ENCODE data around the gene SMKR1. TPM values are rescaled to one million over a fixed set of nuclear protein-coding genes. Genes with fewer than 3 reads are reported as not detected.

Gene SMKR1
- total and polyA plus RNA-seq, 2 of the 8 experiments (the other 6 are each of a cell fraction or from before 2014, with no cell fraction given) = 0.39 to 1.6 TPM

DNA sequence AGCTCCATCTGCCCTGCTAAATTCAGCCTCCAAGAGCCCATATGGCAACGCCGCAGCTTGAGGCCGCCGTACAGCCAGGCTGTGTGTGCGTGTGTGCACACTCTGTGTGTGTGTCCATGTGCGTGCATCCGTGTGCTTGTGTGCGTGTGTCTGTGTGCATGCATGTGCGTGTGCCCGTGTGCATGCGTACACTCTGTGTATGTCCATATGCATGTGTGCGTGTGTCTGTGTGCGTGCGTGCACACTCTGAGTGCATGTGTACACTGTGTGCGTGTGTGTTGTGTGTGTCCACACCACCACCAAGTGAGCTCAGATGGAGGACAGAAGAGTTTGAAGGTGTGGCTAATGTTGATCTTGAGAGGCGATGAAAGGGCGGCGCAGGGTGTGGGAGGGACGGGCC, 30.0 kb downstream of the SMKR1 start (continued):
- no peak for TF ChIP-seq CBX8 (IDR thresholded peaks at IDR 0.05; ENCODE audit: borderline replicate concordance, low read depth, low read length)
- TF ChIP-seq, protein P1, sequence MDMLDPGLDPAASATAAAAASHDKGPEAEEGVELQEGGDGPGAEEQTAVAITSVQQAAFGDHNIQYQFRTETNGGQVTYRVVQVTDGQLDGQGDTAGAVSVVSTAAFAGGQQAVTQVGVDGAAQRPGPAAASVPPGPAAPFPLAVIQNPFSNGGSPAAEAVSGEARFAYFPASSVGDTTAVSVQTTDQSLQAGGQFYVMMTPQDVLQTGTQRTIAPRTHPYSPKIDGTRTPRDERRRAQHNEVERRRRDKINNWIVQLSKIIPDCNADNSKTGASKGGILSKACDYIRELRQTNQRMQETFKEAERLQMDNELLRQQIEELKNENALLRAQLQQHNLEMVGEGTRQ (IDR thresholded peaks at IDR 0.05; ENCODE audit: low read length) = no peak
- TF ChIP-seq KDM1A (IDR thresholded peaks at IDR 0.05; ENCODE audit: borderline replicate concordance, low read length) = no peak
- no peak for TF ChIP-seq CHD2 (IDR thresholded peaks at IDR 0.05; ENCODE audit: low read length)
- no peak for TF ChIP-seq PHF8 (conservative IDR thresholded peaks at IDR 0.05; ENCODE audit: low read depth, low read length)
